ENCODE data around the gene TMEM272.
A peak's percentile ranks its signal among the peaks of the same experiment; 100 is the strongest.
"Not testable (repeated sequence)": the region's sequence is repeated elsewhere in the genome, so short reads cannot be mapped to it uniquely, and the experiment has no call there.

Gene TMEM272

GRCh38 chr13:51825681-51826254 is 19.2 kb downstream of the TMEM272 start:
- DNase-seq (ENCODE audit: low read depth in 2 of 3, low spot score in 1 of 3) = no peak

- no peak for DNase-seq (ENCODE audit: low read depth in 2 of 3, low spot score in 1 of 3)
These were observed 19.8 kb downstream of the TMEM272 start for GRCh38 chr13:51825165-51825592.

- DNase-seq (ENCODE audit: low read depth in 2 of 3, low spot score in 1 of 3) = not testable (repeated sequence)
These were observed 20.3 kb downstream of the TMEM272 start for GRCh38 chr13:51824712-51825111.

DNA sequence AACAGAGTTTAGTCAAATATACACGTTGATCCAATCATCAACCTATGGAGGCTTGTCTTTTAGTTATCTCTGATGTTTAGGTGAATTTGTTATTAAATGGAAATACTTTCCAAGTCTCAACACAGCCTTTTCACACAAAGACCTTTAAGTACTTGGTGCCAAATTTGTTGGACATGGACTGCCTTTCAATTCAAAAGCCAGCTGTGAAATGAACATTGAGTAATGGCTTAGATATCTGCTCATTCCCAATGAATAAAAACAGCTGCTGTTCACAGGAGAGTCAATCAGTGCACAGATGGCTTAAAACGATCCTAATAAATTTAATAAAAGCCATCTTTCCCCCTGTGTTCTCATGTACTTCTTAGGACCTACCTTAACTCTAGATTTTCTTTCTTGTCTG is 21.1 kb downstream of the TMEM272 start:
- DNase-seq (ENCODE audit: low read depth in 2 of 3, low spot score in 1 of 3) = no peak

DNA sequence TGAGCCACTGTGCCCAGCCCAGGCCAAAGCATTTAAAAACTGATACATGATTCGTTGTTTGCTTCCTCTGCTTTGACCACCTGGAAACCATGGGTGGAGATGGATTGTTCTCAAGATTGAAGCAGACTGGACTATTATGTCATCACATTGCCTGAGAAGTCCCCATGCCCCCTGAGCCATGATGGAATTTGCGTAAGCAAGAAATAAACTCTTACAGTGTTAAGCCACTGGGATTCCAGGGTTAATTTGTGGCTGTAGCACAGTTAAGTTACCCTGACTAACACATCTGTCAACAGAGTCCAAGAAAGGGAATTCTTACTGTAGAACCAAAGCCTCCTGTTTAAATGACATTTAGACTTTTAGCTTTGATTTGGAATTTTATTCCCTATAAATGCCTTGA is 21.6 kb downstream of the TMEM272 start:
- no peak for DNase-seq (ENCODE audit: low read depth in 2 of 3, low spot score in 1 of 3)

- no peak for DNase-seq (ENCODE audit: low read depth in 2 of 3, low spot score in 1 of 3)
These were observed 22.7 kb downstream of the TMEM272 start for GRCh38 chr13:51822106-51822815.

DNA sequence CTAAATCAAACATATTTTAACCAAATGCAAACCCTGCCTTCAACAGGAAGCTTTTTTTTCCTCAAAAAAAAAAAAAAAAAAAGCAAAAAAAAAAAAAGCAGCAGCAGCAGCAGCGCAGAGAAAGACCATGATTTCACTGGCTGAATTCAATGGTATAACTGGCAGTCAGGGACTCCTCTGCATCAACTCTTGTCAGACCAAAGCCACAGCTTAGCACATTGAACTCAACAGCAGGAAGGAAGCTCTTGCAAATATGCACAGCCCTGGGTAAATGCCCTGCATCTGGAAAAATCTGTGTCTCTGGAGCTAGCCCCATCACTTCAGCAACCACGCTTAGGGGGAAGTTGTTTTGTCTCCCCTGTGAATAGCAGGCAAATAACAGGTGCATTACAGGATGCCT is 23.4 kb downstream of the TMEM272 start:
- DNase-seq (ENCODE audit: low read depth in 2 of 3, low spot score in 1 of 3) = no peak

- no peak for DNase-seq (ENCODE audit: low read depth in 2 of 3, low spot score in 1 of 3)
These were observed 24.9 kb downstream of the TMEM272 start for GRCh38 chr13:51820016-51820597.

- DNase-seq (ENCODE audit: low read depth in 2 of 3, low spot score in 1 of 3) = no peak
These were observed 25.4 kb downstream of the TMEM272 start for GRCh38 chr13:51819544-51819943.

- peak in 2 of 3 donors; percentile 47 to 66 for DNase-seq (ENCODE audit: low read depth in 2 of 3, low spot score in 1 of 3)
These were observed 26.0 kb downstream of the TMEM272 start for GRCh38 chr13:51818781-51819511.

DNA sequence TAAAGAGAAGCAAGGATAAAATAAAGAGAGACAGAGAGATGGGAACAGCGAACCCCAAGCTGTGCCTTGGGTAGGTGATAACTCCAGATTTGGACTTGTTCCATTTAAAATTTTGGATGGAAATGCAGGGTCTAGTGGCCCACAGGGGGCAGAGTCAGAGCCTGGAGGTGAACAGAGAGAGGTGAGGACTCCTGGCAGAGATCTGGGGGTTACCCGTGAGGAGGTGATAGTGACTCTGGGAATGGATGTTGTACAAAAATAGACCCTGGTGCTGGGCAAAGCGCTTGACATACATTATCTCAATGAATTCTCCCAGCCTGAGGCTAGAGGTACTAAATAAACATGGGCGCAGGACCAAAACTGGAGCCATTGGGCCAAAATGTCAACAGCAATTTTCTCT is 26.7 kb downstream of the TMEM272 start:
- DNase-seq (ENCODE audit: low read depth in 2 of 3, low spot score in 1 of 3) = no peak

DNA sequence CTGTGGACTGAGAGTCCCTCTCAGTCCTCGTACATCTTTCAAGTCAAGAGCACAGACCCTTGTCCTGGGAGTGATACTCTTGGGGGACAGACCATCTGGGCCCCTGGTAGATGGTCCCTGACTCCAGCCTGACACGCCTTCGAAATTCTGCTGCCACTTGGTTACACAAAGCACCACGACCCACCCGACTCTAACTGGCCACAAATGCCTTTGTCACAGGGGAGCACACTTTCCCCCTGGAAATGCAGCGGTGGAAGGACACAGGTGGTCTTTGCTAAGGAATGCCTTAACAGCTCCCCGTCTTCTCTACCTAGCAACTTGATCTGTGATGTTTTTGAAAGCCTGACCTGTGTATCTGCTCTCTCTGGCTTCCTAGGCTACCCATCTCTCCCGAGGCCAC is 27.3 kb downstream of the TMEM272 start:
- no peak for DNase-seq (ENCODE audit: low read depth in 2 of 3, low spot score in 1 of 3)

DNA sequence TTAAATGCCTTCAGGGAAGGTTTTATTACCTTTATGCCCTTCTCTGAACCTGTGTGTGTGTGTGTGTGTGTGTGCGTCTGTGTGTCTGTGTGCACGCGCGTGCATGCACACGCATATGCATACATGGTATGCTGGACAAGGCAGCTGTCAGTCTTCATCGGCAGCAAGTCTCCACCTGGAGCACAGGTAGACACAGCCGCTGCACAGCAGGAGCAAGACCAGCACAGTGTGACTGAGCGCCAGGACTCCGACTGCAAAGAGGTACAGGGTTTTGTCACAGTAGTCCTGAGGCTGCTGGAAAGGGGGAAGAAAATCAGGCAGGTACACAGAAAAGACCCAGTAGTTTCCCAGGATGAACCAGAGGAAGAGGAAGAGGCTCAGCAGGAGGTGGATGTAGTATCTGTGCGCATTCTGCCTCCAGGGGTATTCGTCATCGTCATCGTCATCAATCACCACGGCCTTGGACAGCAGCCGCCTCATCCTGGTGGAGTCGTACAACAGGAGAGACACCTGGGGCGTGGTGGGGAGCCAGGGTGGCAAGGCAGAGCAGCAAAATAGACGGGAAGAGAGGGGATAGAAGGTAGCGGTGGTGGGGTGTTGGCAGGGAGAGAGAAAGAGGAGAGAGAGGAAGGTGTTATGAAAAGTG is 28.2 kb downstream of the TMEM272 start:
- DNase-seq (ENCODE audit: low read depth in 2 of 3, low spot score in 1 of 3) = no peak

GRCh38 chr13:51815848-51816247 is 29.1 kb downstream of the TMEM272 start:
- no peak for DNase-seq (ENCODE audit: low read depth in 2 of 3, low spot score in 1 of 3)

DNA sequence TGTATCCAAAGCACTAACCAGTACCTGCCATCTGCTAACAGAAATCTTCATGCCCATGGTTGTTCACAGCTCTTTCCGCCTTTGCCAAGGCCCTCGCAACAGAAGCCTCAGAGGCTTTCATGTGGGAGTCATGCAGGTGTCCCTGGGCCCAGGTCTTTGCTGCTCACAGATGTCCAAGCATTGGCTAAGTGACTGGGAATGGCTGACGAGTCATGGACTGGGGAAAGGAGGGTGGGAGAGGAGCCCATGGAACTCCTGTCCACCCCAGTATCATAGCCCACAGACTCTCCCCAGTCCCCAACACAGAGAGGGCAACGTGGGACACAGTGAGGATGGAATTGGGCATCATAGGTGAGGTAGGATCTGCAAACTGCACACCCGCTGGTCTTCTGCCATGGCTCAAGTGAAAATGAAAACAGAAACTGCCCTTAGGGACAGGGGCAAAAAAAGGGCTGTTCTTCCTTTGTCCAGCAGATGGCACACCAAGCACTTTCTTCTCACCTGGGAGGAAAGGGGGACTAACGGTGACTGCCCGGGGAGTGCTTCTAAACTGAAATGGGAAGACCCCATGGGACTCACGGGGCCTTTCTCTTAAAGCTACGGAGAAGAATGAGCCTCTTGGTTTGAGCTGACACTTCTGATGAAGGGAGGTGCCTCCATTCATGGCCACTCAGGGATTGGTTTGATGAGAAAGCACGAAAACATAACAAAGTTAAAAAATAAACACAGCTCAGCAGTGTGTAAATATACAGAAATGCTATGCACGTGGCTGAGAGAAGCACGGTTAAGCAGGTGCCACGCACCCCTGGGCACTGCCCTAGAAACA is 29.9 kb downstream of the TMEM272 start:
- peak; percentile 55 to 79 (median 56) for DNase-seq (ENCODE audit: low read depth in 2 of 3, low spot score in 1 of 3)

DNA sequence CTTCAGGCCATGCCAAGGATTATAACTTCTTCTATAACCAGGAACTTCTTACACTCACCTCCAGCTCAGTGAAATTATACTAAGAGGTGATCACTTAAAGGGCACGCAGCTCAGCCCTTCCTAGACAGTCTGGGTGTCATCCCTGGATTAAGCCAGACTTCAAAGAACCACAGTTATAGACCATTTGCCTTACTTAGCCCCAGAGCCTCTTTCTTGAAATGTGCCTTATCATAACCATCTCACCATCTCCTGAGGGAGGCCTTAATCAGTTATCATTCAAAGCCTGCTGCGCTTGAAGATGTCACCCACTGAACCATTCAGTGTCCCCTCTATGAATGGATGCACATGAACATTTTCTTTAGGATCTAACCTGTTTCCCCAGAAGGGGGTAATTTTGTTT is 30.9 kb downstream of the TMEM272 start:
- DNase-seq (ENCODE audit: low read depth in 2 of 3, low spot score in 1 of 3) = no peak

DNA sequence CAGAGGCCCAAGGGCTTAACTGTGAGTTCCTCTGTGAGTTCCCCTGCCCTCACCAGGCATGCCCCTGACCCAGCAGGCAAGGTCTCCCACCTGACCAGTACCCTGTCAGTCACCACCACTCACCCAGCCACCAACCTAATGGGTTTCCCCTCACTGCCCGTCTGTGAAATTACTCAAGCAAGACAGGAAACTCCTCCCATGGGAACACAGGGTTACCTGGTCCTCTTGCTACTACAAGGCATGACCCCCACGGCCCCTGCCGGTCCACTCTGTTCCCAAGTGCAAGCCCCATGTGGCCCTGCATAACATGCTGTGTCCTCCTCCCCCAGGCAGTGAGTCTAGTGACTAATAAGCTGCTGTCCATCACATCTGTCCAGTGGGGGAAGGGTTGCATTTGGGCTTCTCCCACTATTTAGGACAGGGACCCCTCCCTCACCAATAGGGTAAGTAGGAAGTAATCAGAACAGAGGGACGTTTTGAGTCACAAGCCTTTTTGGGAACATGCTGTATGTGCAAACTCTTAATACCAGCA is 33.0 kb downstream of the TMEM272 start:
- DNase-seq (ENCODE audit: low read depth in 2 of 3, low spot score in 1 of 3) = no peak

- no peak for DNase-seq (ENCODE audit: low read depth in 2 of 3, low spot score in 1 of 3)
These were observed 33.9 kb downstream of the TMEM272 start for GRCh38 chr13:51811046-51811445.

DNA sequence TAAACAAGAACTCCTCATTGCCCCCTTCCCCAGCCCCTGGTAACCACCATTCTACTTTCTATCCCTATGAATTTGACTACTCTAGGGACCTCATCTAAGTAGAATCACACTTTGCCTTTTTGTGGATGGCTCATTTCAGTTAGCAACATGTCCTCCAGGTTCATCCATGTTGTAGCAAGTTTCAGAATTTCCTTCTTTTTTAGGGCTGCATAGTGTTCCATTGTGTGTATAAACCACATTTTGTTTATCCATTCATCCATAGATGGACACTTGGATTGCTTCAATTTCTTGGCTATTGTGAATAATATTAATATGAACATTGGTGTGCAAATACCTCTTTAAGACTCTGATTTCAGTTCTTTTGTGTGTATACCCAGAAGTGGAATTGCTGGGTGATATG is 36.2 kb downstream of the TMEM272 start:
- no peak for DNase-seq (ENCODE audit: low read depth in 2 of 3, low spot score in 1 of 3)

DNA sequence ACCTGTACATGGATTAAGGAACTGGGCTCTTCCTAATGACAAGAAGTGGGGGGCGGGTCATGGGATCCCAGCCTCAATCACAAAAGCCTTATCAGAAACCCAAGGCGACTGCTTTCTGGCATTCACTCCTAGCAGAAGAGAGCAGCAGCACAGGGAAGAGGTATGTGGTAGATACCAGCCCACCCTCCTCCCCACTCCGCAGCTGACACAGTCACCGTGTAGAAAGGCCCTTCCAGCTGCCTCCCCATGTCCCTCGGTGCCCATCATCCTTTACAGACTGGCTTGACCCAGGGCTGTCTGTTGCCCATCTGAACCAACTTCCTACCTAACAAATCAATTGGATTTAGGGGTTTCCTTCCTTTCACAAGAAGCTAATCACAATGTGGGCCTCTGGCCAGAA is 37.9 kb downstream of the TMEM272 start:
- no peak for DNase-seq (ENCODE audit: low read depth in 2 of 3, low spot score in 1 of 3)
